ENCODE measurements around the gene FOSB.
"Not testable (repeated sequence)": the region's sequence is repeated elsewhere in the genome, so short reads cannot be mapped to it uniquely, and the experiment has no call there.

FOSB gene

GRCh38 chr19:45506246-45506988, 38.6 kb downstream of the FOSB start:
- peak; percentile 91 for DNase-seq (ENCODE audit: low spot score)

- peak; percentile 85 for DNase-seq (ENCODE audit: low spot score)
These were observed 39.4 kb downstream of the FOSB start, which contains the start of gene VASP for GRCh38 chr19:45506989-45507871. VASP (plus strand) TSS chr19:45507479; CDS start chr19:45507772, 293 bp downstream.

GRCh38 chr19:45507872-45508416, 40.1 kb downstream of the FOSB start:
- no peak for DNase-seq (ENCODE audit: low spot score)

- DNase-seq (ENCODE audit: low spot score): no peak
These were observed 40.6 kb downstream of the FOSB start for GRCh38 chr19:45508417-45508860.

- peak; percentile 75 for DNase-seq (ENCODE audit: low spot score)
These were observed 41.3 kb downstream of the FOSB start for GRCh38 chr19:45508861-45509691.

GRCh38 chr19:45509692-45510015, 41.9 kb downstream of the FOSB start:
- no peak for DNase-seq (ENCODE audit: low spot score)

GRCh38 chr19:45510352-45510751, 42.6 kb downstream of the FOSB start:
- DNase-seq (ENCODE audit: low spot score): not testable (repeated sequence)

GRCh38 chr19:45511074-45511473, 43.3 kb downstream of the FOSB start:
- no peak for DNase-seq (ENCODE audit: low spot score)

GRCh38 chr19:45512881-45513483, 45.2 kb downstream of the FOSB start:
- DNase-seq (ENCODE audit: low spot score): no peak

- DNase-seq (ENCODE audit: low spot score): no peak
These were observed 46.7 kb downstream of the FOSB start for GRCh38 chr19:45514376-45515051.

GRCh38 chr19:45515081-45515624, 47.4 kb downstream of the FOSB start:
- no peak for DNase-seq (ENCODE audit: low spot score)

GRCh38 chr19:45515807-45516401, 48.1 kb downstream of the FOSB start:
- no peak for DNase-seq (ENCODE audit: low spot score)

GRCh38 chr19:45517238-45517637, 49.4 kb downstream of the FOSB start:
- DNase-seq (ENCODE audit: low spot score): no peak

- DNase-seq (ENCODE audit: low spot score): no peak
These were observed 50.1 kb downstream of the FOSB start for GRCh38 chr19:45517641-45518468.

- DNase-seq (ENCODE audit: low spot score): no peak
These were observed 50.7 kb downstream of the FOSB start for GRCh38 chr19:45518469-45518826.

GRCh38 chr19:45522010-45522941, 54.5 kb downstream of the FOSB start:
- no peak for DNase-seq (ENCODE audit: low spot score)

GRCh38 chr19:45523642-45524256, 56.0 kb downstream of the FOSB start:
- DNase-seq (ENCODE audit: low spot score): peak; percentile 94
